OCI-LY3 (cell line): ENCODE results near the gene ARHGDIB.

Experiments used
- CTCF ChIP-seq: fragments of 200-600, 300-600 bp; sonication (generic); IDR thresholded peaks from 2 replicates; pipeline ENCODE4 v1.5.1; 2014; ENCODE audit warnings: antibody characterized with exemption, low read length, low read depth
- EZH2phosphoT487 ChIP-seq: fragments of 200-600 bp; shearing (Covaris generic); IDR thresholded peaks from 2 replicates; pipeline ENCODE4 v1.6.1; 2018; ENCODE audit warnings: antibody characterized with exemption, mixed run types, low read depth

GRCh38 chr12:14924541-14924940 lies 36.9 kb downstream of the ARHGDIB start:
- TF ChIP-seq CTCF (no peak), EZH2phosphoT487 (no peak)
